ENCODE measurements around the gene AQP6. TPM values are rescaled to one million over a fixed set of nuclear protein-coding genes. Genes with fewer than 3 reads are reported as not detected.
A peak's percentile ranks its signal among the peaks of the same experiment; 100 is the strongest.

The AQP6 gene
- total and polyA plus RNA-seq, 5 donors from 2014 or later = not detected

DNA sequence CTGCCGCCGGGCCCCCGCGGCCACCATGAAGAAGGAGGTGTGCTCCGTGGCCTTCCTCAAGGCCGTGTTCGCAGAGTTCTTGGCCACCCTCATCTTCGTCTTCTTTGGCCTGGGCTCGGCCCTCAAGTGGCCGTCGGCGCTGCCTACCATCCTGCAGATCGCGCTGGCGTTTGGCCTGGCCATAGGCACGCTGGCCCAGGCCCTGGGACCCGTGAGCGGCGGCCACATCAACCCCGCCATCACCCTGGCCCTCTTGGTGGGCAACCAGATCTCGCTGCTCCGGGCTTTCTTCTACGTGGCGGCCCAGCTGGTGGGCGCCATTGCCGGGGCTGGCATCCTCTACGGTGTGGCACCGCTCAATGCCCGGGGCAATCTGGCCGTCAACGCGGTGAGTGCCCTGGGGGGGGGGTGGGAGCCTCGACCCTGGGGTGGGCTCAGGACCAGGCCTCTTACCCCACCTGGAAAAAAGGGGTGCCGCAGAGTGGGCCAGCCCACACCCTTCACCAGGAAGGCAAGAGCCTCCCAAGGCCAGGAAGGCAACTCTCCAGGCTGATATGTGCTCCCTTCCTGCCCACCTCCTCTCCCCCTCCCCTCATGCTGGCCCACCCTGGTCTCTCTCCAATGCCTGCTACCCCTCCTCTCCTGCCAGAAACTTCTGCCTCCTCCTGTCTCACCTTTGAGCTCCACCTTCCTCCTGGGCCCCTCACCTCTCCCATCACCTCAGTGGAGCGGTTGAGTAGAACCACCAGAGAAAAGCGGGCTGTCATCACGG, 10.6 kb upstream of the AQP6 start:
- peaks cover 6% of the 10 kb centered on the region for H3K36me3 Mint-ChIP-seq
- Histone ChIP-seq H3K27me3 (ENCODE audit: control insufficient read depth, insufficient read depth, low read length) (peaks cover 23% of the 10 kb centered on the region), H3K9me3 (ENCODE audit: control insufficient read depth in 2 of 2, low read length in 2 of 2) (no peaks in the 10 kb centered on the region), H3K36me3 (ENCODE audit: control insufficient read depth, insufficient read depth, low read length) (no peaks in the 10 kb centered on the region), H3K4me3 (ENCODE audit: low read depth, low read length) (no peak overlapping the region), H3K4me1 (ENCODE audit: control insufficient read depth, insufficient read depth, low read length, poor library complexity, severe bottlenecking) (peaks cover 11% of the 10 kb centered on the region), H3K27ac (ENCODE audit: insufficient read depth, low read length, poor library complexity, severe bottlenecking) (no peak overlapping the region)
- H3K27ac Mint-ChIP-seq = no peak overlapping the region
- no peak for DNase-seq
- no peak for ATAC-seq (ENCODE audit: low read depth in 2 of 2)
- H3K4me1 Mint-ChIP-seq = peaks cover 5 to 20% (median 6%) of the 10 kb centered on the region in 4 donors
- H3K9me3 Mint-ChIP-seq = peaks cover 0 to 1% (median 0%) of the 10 kb centered on the region in 7 donors
- no peak overlapping the region for H3K4me3 Mint-ChIP-seq
- H3K27me3 Mint-ChIP-seq = peaks cover 86% of the 10 kb centered on the region

DNA sequence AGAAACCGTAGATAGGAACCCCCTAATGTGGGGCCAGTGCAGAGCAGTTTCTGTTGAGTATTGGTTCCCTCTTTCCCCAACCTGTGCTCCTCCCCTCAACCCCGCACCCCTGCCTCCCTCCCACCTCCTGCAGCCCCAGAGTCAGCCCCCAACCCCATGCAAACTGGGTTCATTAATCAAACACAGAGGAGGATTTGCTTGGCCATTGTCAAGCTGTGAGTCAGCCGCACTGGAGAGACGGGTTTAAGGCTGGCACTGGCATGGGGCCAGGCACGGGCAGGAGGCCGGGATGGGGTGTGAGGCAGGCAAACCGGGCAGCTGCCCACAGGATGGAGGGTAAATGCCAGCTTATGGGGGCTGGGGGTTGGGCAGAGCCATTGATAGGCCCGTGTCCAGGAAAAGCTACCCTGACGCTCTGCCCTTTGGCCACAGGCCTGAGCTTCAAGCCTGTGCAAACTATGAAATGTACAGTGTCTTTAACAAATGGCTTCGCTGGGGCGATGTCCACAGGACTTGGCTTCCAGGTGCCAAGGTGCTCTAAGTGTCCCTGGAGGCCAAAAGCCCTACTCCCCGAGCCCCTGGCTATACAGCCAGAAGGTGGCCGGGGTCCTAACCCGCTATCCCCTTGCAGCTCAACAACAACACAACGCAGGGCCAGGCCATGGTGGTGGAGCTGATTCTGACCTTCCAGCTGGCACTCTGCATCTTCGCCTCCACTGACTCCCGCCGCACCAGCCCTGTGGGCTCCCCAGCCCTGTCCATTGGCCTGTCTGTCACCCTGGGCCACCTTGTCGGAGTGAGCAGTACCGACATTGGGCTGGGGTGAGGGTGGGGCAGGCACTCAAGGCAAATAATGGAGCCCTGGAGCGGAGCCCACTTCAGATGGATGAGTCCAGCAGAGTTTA, 9.6 kb upstream of the AQP6 start:
- H3K4me1 Mint-ChIP-seq = peaks cover 5 to 22% (median 6%) of the 10 kb centered on the region in 4 donors
- H3K27me3 ChIP-seq (ENCODE audit: control insufficient read depth, insufficient read depth, low read length) = peaks cover 24% of the 10 kb centered on the region
- H3K36me3 Mint-ChIP-seq = peaks cover 6% of the 10 kb centered on the region
- H3K9me3 ChIP-seq (ENCODE audit: control insufficient read depth in 2 of 2, low read length in 2 of 2) = no peaks in the 10 kb centered on the region
- no peak overlapping the region for H3K4me3 ChIP-seq (ENCODE audit: low read depth, low read length)
- ATAC-seq (ENCODE audit: low read depth in 2 of 2) (no peak), DNase-seq (no peak)
- H3K36me3 ChIP-seq (ENCODE audit: control insufficient read depth, insufficient read depth, low read length) = no peaks in the 10 kb centered on the region
- H3K9me3 Mint-ChIP-seq = peaks cover 0 to 2% (median 0%) of the 10 kb centered on the region in 7 donors
- peak overlapping the region in 1 of 3 donors; percentile 38 for H3K27ac Mint-ChIP-seq
- no peak overlapping the region for H3K27ac ChIP-seq (ENCODE audit: insufficient read depth, low read length, poor library complexity, severe bottlenecking)
- peaks cover 19% of the 10 kb centered on the region for H3K4me1 ChIP-seq (ENCODE audit: control insufficient read depth, insufficient read depth, low read length, poor library complexity, severe bottlenecking)
- peaks cover 78% of the 10 kb centered on the region for H3K27me3 Mint-ChIP-seq
- H3K4me3 Mint-ChIP-seq = no peak overlapping the region

GRCh38 chr12:49963976-49964815, 8.6 kb upstream of the AQP6 start:
- Histone ChIP-seq H3K9me3 (ENCODE audit: control insufficient read depth in 2 of 2, low read length in 2 of 2) (no peaks in the 10 kb centered on the region), H3K4me1 (ENCODE audit: control insufficient read depth, insufficient read depth, low read length, poor library complexity, severe bottlenecking) (peaks cover 19% of the 10 kb centered on the region), H3K27ac (ENCODE audit: insufficient read depth, low read length, poor library complexity, severe bottlenecking) (no peak overlapping the region), H3K36me3 (ENCODE audit: control insufficient read depth, insufficient read depth, low read length) (no peaks in the 10 kb centered on the region), H3K27me3 (ENCODE audit: control insufficient read depth, insufficient read depth, low read length) (peaks cover 17% of the 10 kb centered on the region), H3K4me3 (ENCODE audit: low read depth, low read length) (no peak overlapping the region)
- Mint-ChIP-seq H3K9me3 (peaks cover 0 to 2% (median 0%) of the 10 kb centered on the region in 7 donors), H3K4me1 (peaks cover 5 to 22% (median 6%) of the 10 kb centered on the region in 4 donors), H3K36me3 (peaks cover 6% of the 10 kb centered on the region), H3K27ac (no peak overlapping the region), H3K4me3 (no peak overlapping the region), H3K27me3 (peaks cover 67% of the 10 kb centered on the region)
- DNase-seq (no peak), ATAC-seq (ENCODE audit: low read depth in 2 of 2) (no peak)

DNA sequence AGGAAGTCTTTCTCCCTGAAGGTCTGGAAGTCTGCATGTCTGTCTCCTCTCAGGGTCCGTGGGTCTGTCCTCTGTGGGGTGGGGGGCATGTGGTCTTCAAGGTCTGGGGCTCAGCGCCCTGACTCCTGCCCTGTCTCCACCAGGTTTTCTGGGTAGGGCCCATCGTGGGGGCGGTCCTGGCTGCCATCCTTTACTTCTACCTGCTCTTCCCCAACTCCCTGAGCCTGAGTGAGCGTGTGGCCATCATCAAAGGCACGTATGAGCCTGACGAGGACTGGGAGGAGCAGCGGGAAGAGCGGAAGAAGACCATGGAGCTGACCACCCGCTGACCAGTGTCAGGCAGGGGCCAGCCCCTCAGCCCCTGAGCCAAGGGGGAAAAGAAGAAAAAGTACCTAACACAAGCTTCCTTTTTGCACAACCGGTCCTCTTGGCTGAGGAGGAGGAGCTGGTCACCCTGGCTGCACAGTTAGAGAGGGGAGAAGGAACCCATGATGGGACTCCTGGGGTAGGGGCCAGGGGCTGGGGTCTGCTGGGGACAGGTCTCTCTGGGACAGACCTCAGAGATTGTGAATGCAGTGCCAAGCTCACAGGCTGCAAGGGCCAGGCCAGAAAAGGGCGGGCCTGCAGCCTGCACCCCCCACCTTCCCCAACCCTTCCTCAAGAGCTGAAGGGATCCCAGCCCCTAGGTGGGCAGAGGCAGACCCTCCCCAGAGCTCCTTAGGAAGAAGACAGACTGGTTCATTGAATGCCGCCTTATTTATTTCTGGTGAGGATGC, 7.7 kb upstream of the AQP6 start:
- Mint-ChIP-seq H3K4me1 (peaks cover 5 to 19% (median 6%) of the 10 kb centered on the region in 4 donors), H3K27ac (no peak overlapping the region), H3K27me3 (peaks cover 60% of the 10 kb centered on the region), H3K36me3 (peaks cover 6% of the 10 kb centered on the region), H3K9me3 (peaks cover 0 to 2% (median 0%) of the 10 kb centered on the region in 7 donors), H3K4me3 (no peak overlapping the region)
- no peak overlapping the region for H3K27ac ChIP-seq (ENCODE audit: insufficient read depth, low read length, poor library complexity, severe bottlenecking)
- H3K4me1 ChIP-seq (ENCODE audit: control insufficient read depth, insufficient read depth, low read length, poor library complexity, severe bottlenecking) = peaks cover 19% of the 10 kb centered on the region
- no peaks in the 10 kb centered on the region for H3K36me3 ChIP-seq (ENCODE audit: control insufficient read depth, insufficient read depth, low read length)
- DNase-seq (no peak), ATAC-seq (ENCODE audit: low read depth in 2 of 2) (no peak)
- H3K4me3 ChIP-seq (ENCODE audit: low read depth, low read length) = no peak overlapping the region
- H3K27me3 ChIP-seq (ENCODE audit: control insufficient read depth, insufficient read depth, low read length) = peaks cover 10% of the 10 kb centered on the region
- no peaks in the 10 kb centered on the region for H3K9me3 ChIP-seq (ENCODE audit: control insufficient read depth in 2 of 2, low read length in 2 of 2)

DNA sequence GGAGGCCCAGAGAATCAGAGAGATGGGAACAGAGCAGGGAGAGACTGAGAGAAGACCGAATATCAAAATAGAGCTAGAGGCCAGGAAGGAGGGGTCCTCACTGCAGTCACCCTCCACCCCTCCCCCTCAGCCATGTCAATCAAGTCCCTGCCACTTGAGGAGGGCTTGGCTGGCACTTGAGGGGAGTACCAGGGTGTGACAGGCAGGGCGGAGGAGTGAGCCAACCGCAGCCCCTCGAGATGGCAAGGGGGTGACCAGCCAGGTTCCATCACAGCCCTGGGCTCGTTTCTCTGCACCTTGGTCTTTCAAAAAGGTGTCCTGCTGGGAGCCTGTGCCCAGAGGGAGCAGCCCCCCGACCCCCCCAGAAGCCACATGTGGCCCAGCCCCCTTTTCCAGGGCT, 6.9 kb upstream of the AQP6 start:
- no peaks in the 10 kb centered on the region for H3K36me3 ChIP-seq (ENCODE audit: control insufficient read depth, insufficient read depth, low read length)
- H3K27ac ChIP-seq (ENCODE audit: insufficient read depth, low read length, poor library complexity, severe bottlenecking) = no peak overlapping the region
- DNase-seq = no peak
- no peaks in the 10 kb centered on the region for H3K9me3 ChIP-seq (ENCODE audit: control insufficient read depth in 2 of 2, low read length in 2 of 2)
- peaks cover 2% of the 10 kb centered on the region for H3K27me3 ChIP-seq (ENCODE audit: control insufficient read depth, insufficient read depth, low read length)
- ATAC-seq (ENCODE audit: low read depth in 2 of 2) = no peak
- H3K4me1 ChIP-seq (ENCODE audit: control insufficient read depth, insufficient read depth, low read length, poor library complexity, severe bottlenecking) = peaks cover 18% of the 10 kb centered on the region
- Mint-ChIP-seq H3K36me3 (no peaks in the 10 kb centered on the region), H3K9me3 (peaks cover 0 to 1% (median 0%) of the 10 kb centered on the region in 7 donors), H3K27ac (no peak overlapping the region), H3K27me3 (peaks cover 52% of the 10 kb centered on the region), H3K4me1 (peaks cover 0 to 11% (median 3%) of the 10 kb centered on the region in 4 donors), H3K4me3 (peak overlapping the region in 1 of 4 donors; percentile 3)
- H3K4me3 ChIP-seq (ENCODE audit: low read depth, low read length) = no peak overlapping the region

GRCh38 chr12:49966511-49967041, 6.2 kb upstream of the AQP6 start:
- DNase-seq = no peak
- H3K4me3 Mint-ChIP-seq = peak overlapping the region; percentile 11 to 90 (median 64)
- H3K4me1 ChIP-seq (ENCODE audit: control insufficient read depth, insufficient read depth, low read length, poor library complexity, severe bottlenecking) = peaks cover 11% of the 10 kb centered on the region
- peaks cover 0 to 1% (median 0%) of the 10 kb centered on the region in 7 donors for H3K9me3 Mint-ChIP-seq
- no peaks in the 10 kb centered on the region for H3K36me3 Mint-ChIP-seq
- H3K27me3 ChIP-seq (ENCODE audit: control insufficient read depth, insufficient read depth, low read length) = peaks cover 2% of the 10 kb centered on the region
- peaks cover 0 to 9% (median 3%) of the 10 kb centered on the region in 4 donors for H3K4me1 Mint-ChIP-seq
- H3K4me3 ChIP-seq (ENCODE audit: low read depth, low read length) = no peak overlapping the region
- no peaks in the 10 kb centered on the region for H3K36me3 ChIP-seq (ENCODE audit: control insufficient read depth, insufficient read depth, low read length)
- peaks cover 51% of the 10 kb centered on the region for H3K27me3 Mint-ChIP-seq
- H3K27ac Mint-ChIP-seq = no peak overlapping the region
- no peak for ATAC-seq (ENCODE audit: low read depth in 2 of 2)
- H3K27ac ChIP-seq (ENCODE audit: insufficient read depth, low read length, poor library complexity, severe bottlenecking) = no peak overlapping the region
- H3K9me3 ChIP-seq (ENCODE audit: control insufficient read depth in 2 of 2, low read length in 2 of 2) = no peaks in the 10 kb centered on the region

Data from CD4-positive, CD25-positive, alpha-beta regulatory T cell (primary cell).